Measurements from ENCODE around the gene XRN1.
"Not testable (repeated sequence)": the region's sequence is repeated elsewhere in the genome, so short reads cannot be mapped to it uniquely, and the experiment has no call there.

XRN1 gene

DNA sequence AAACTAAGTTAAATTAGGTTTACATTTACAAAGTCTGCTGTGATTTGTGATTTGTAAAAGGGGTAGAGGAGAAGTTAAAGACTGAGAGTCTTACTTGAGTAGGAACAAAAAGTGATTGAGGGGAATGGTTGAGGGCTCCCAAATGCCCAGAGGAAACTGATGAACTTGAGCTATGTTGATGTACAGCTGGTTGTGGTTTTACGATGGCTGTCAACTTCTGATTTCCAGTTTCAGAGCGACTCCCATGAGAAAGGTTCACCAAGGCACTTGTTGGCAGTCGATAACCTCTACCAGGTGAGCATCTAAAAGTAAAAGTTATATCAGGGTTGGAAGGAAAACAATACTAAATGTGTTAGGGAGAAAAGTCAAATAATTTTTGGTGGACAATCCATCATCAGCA is 91.0 kb downstream of the XRN1 start:
- no peaks in the 10 kb centered on the region for H3K9me2 ChIP-seq (replicated peaks; ENCODE audit: control insufficient read depth, low read length)
- no peak overlapping the region for H3K4me2 ChIP-seq (ENCODE audit: low read length)

DNA sequence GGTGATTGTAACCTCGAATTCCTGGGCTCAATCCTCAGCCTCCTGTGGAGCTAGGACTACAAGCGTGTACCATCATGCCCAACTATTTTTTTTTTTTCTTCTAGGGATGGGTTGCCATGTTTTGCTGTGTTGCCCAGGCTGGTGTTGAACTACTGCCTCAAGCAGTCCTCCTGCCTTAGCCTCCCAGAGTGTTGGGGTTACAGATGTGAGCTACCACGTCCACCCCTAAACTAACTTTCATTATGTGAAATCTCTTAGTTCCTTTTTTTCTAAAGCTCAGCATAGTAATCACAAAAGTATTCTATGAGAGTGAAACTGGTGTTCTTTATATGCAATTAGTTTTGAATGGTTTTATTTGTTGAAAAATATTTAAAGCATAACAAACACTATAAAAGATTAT is 92.1 kb downstream of the XRN1 start:
- no peak for TF ChIP-seq EZH2phosphoT487 (IDR thresholded peaks at IDR 0.05; ENCODE audit: borderline replicate concordance, low read length)
- TF ChIP-seq, protein P1, sequence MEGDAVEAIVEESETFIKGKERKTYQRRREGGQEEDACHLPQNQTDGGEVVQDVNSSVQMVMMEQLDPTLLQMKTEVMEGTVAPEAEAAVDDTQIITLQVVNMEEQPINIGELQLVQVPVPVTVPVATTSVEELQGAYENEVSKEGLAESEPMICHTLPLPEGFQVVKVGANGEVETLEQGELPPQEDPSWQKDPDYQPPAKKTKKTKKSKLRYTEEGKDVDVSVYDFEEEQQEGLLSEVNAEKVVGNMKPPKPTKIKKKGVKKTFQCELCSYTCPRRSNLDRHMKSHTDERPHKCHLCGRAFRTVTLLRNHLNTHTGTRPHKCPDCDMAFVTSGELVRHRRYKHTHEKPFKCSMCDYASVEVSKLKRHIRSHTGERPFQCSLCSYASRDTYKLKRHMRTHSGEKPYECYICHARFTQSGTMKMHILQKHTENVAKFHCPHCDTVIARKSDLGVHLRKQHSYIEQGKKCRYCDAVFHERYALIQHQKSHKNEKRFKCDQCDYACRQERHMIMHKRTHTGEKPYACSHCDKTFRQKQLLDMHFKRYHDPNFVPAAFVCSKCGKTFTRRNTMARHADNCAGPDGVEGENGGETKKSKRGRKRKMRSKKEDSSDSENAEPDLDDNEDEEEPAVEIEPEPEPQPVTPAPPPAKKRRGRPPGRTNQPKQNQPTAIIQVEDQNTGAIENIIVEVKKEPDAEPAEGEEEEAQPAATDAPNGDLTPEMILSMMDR (IDR thresholded peaks at IDR 0.05; ENCODE audit: low read depth, low read length, poor library complexity, severe bottlenecking), result no peak
- no peaks in the 10 kb centered on the region for H4K20me1 ChIP-seq (ENCODE audit: control insufficient read depth, insufficient read depth, low read depth, low read length)
- peaks cover 51% of the 10 kb centered on the region for H3K36me3 ChIP-seq (ENCODE audit: control insufficient read depth, low read length)
- no peaks in the 10 kb centered on the region; the same call in 1 of the 2 replicates for H3K9me3 ChIP-seq (ENCODE audit: control insufficient read depth, insufficient read depth, low read length)
- no peaks in the 10 kb centered on the region for H3K9me2 ChIP-seq (replicated peaks; ENCODE audit: control insufficient read depth, low read length)
- H3K4me3 ChIP-seq (ENCODE audit: low read length), result no peak overlapping the region
- H3K79me2 ChIP-seq (ENCODE audit: control insufficient read depth, low read length), result no peaks in the 10 kb centered on the region
- no peaks in the 10 kb centered on the region for H3F3A ChIP-seq (ENCODE audit: control insufficient read depth, insufficient read depth)
- H3K27ac ChIP-seq (ENCODE audit: low read depth, low read length), result no peak overlapping the region
- no peaks in the 10 kb centered on the region for H3K4me1 ChIP-seq (ENCODE audit: control insufficient read depth, low read length)
- no peaks in the 10 kb centered on the region for H3K27me3 ChIP-seq (ENCODE audit: control insufficient read depth, low read length)
- H3K4me2 ChIP-seq (ENCODE audit: low read length), result no peak overlapping the region

More for the DNA sequence above, 91.0 kb downstream of the XRN1 start:
- Histone ChIP-seq H3K27ac (ENCODE audit: low read depth, low read length) (no peak overlapping the region), H3K79me2 (ENCODE audit: control insufficient read depth, low read length) (no peaks in the 10 kb centered on the region), H3F3A (ENCODE audit: control insufficient read depth, insufficient read depth) (no peaks in the 10 kb centered on the region), H3K36me3 (ENCODE audit: control insufficient read depth, low read length) (peaks cover 49% of the 10 kb centered on the region), H4K20me1 (ENCODE audit: control insufficient read depth, insufficient read depth, low read depth, low read length) (no peaks in the 10 kb centered on the region), H3K9me3 (ENCODE audit: control insufficient read depth, insufficient read depth, low read length) (no peaks in the 10 kb centered on the region; the same call in 1 of the 2 replicates), H3K4me1 (ENCODE audit: control insufficient read depth, low read length) (no peaks in the 10 kb centered on the region), H3K4me3 (ENCODE audit: low read length) (no peak overlapping the region), H3K27me3 (ENCODE audit: control insufficient read depth, low read length) (no peaks in the 10 kb centered on the region)
- TF ChIP-seq, protein P1 (IDR thresholded peaks at IDR 0.05; ENCODE audit: low read depth, low read length, poor library complexity, severe bottlenecking), result no peak

DNA sequence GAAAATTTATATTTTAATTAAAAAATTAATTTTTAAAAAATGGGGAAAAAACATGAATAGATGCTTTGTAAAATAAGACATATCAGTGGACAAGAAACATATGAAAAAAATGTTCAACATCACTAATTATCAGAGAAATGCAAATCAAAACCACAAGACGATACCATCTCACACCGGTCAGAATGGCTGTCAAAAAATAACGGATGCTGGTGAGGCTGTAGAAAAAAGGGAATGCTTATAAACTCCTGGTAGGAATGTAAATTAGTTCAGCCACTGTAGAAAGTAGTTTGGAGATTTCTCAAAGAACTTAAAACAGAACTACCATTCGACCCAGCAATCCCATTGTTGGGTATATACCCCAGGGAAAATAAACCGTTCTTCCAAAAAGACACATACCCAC is 93.8 kb downstream of the XRN1 start:
- H3K27me3 ChIP-seq (ENCODE audit: control insufficient read depth, low read length), result no peaks in the 10 kb centered on the region
- no peaks in the 10 kb centered on the region; the same call in 1 of the 2 replicates for H3K9me3 ChIP-seq (ENCODE audit: control insufficient read depth, insufficient read depth, low read length)
- no peaks in the 10 kb centered on the region for H4K20me1 ChIP-seq (ENCODE audit: control insufficient read depth, insufficient read depth, low read depth, low read length)
- H3K4me1 ChIP-seq (ENCODE audit: control insufficient read depth, low read length), result no peaks in the 10 kb centered on the region
- H3K4me2 ChIP-seq (ENCODE audit: low read length), result no peak overlapping the region
- H3K79me2 ChIP-seq (ENCODE audit: control insufficient read depth, low read length), result no peaks in the 10 kb centered on the region
- peaks cover 49% of the 10 kb centered on the region for H3K36me3 ChIP-seq (ENCODE audit: control insufficient read depth, low read length)
- H3K9me2 ChIP-seq (replicated peaks; ENCODE audit: control insufficient read depth, low read length), result no peaks in the 10 kb centered on the region
- no peak overlapping the region for H3K4me3 ChIP-seq (ENCODE audit: low read length)
- no peak overlapping the region for H3K27ac ChIP-seq (ENCODE audit: low read depth, low read length)
- no peak for TF ChIP-seq EZH2phosphoT487 (IDR thresholded peaks at IDR 0.05; ENCODE audit: borderline replicate concordance, low read length)
- TF ChIP-seq, protein P1 (IDR thresholded peaks at IDR 0.05; ENCODE audit: low read depth, low read length, poor library complexity, severe bottlenecking), result no peak
- H3F3A ChIP-seq (ENCODE audit: control insufficient read depth, insufficient read depth), result no peaks in the 10 kb centered on the region

DNA sequence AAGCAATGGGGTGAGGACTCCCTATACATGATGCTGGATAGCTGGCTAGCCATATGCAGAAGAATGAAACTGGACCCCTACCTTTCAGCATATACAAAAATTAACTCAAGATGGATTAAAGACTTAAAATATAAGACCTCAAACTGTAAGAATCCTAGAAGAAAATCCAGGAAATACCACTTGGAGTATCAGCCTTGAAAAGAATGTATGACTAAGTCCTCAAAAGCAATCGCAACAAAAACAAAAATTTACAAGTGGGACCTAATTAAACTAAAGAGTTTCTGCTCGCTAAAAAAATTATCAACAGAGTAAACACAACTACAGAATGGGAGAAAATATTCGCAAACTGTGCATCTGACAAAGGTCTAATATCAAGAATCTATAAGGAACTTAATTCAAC is 94.3 kb downstream of the XRN1 start:
- H4K20me1 ChIP-seq (ENCODE audit: control insufficient read depth, insufficient read depth, low read depth, low read length), result no peaks in the 10 kb centered on the region
- no peaks in the 10 kb centered on the region; the same call in 1 of the 2 replicates for H3K9me3 ChIP-seq (ENCODE audit: control insufficient read depth, insufficient read depth, low read length)
- H3K36me3 ChIP-seq (ENCODE audit: control insufficient read depth, low read length), result peaks cover 49% of the 10 kb centered on the region
- H3K4me2 ChIP-seq (ENCODE audit: low read length), result no peak overlapping the region
- no peaks in the 10 kb centered on the region for H3K4me1 ChIP-seq (ENCODE audit: control insufficient read depth, low read length)
- no peaks in the 10 kb centered on the region for H3K27me3 ChIP-seq (ENCODE audit: control insufficient read depth, low read length)
- H3K27ac ChIP-seq (ENCODE audit: low read depth, low read length), result no peak overlapping the region
- H3F3A ChIP-seq (ENCODE audit: control insufficient read depth, insufficient read depth), result no peaks in the 10 kb centered on the region
- H3K9me2 ChIP-seq (replicated peaks; ENCODE audit: control insufficient read depth, low read length), result no peaks in the 10 kb centered on the region
- TF ChIP-seq, protein P1 (IDR thresholded peaks at IDR 0.05; ENCODE audit: low read depth, low read length, poor library complexity, severe bottlenecking), result no peak
- TF ChIP-seq EZH2phosphoT487 (IDR thresholded peaks at IDR 0.05; ENCODE audit: borderline replicate concordance, low read length), result no peak
- H3K4me3 ChIP-seq (ENCODE audit: low read length), result no peak overlapping the region
- no peaks in the 10 kb centered on the region for H3K79me2 ChIP-seq (ENCODE audit: control insufficient read depth, low read length)

DNA sequence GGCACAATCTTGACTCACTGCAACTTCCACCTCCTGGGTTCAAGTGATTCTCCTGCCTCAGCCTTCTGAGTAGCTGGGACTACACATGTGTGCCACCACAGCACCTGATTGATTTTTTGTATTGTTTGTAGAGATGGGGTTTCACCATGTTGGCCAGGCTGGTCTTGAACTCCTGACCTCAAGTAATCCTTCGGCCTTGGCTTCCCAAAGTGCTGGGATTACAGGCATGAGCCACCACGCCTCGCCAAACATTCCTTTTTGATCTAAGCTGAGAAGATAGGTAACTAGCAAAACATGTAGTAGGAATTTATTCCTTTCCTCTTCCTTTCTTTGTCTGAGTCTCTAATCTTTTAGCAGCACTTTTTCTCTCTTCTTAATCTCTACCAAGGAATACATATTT is 95.1 kb downstream of the XRN1 start:
- not testable (repeated sequence) for H3F3A ChIP-seq (ENCODE audit: control insufficient read depth, insufficient read depth); H3K4me1 ChIP-seq (ENCODE audit: control insufficient read depth, low read length); H3K4me2 ChIP-seq (ENCODE audit: low read length); H3K27ac ChIP-seq (ENCODE audit: low read depth, low read length); H3K4me3 ChIP-seq (ENCODE audit: low read length); H3K27me3 ChIP-seq (ENCODE audit: control insufficient read depth, low read length); H3K9me3 ChIP-seq (ENCODE audit: control insufficient read depth, insufficient read depth, low read length); H4K20me1 ChIP-seq (ENCODE audit: control insufficient read depth, insufficient read depth, low read depth, low read length); H3K9me2 ChIP-seq (replicated peaks; ENCODE audit: control insufficient read depth, low read length); H3K79me2 ChIP-seq (ENCODE audit: control insufficient read depth, low read length)
- H3K36me3 ChIP-seq (ENCODE audit: control insufficient read depth, low read length), result peaks cover 44% of the 10 kb centered on the region

Data from DOHH2 (cell line).